CD4-positive, alpha-beta T cell (primary cell): Measurements from ENCODE around the gene SGSH. TPM values are rescaled to one million over a fixed set of nuclear protein-coding genes. Genes with fewer than 3 reads are reported as not detected.

ENCODE experiments used
- ATAC-seq: fragments of 200-7000 bp; cut with Tn5 transposase; one replicate; pipeline ENCODE4 v1.10.0; 2022; ENCODE audit warnings: mild to moderate bottlenecking; ENCODE audit not compliant: poor library complexity
- CTCF ChIA-PET: fragments of 350-600 bp; sonication (Branson Sonifier 250); formaldehyde crosslinking; loops from one replicate; lab custom pipeline; 2021; ENCODE audit warnings: antibody characterized with exemption, inconsistent platforms; lab: Charles Lee
- POLR2A ChIA-PET: fragments of 350-600 bp; sonication (Branson Sonifier 250); formaldehyde crosslinking; loops from one replicate; lab custom pipeline; 2021; ENCODE audit warnings: antibody characterized with exemption, inconsistent platforms; lab: Charles Lee
- DNase-seq, 14 experiments: peaks; one replicate each; pipeline ENCODE4 v3.0.0-alpha.2; 2013 to 2020; ENCODE audit warnings: mixed read lengths in 2 of 14
- H3K27ac ChIP-seq, 2 donors: one replicate each; pipeline versions ENCODE4 v1.5.1 to v1.7.0; 2013; ENCODE audit warnings: low read length in 2 of 2, low read depth in 1 of 2, mild to moderate bottlenecking in 1 of 2
- H3K27me3 ChIP-seq, 2 experiments: 1 replicate in 1 of 2; 2 replicates in 1 of 2; pipeline versions ENCODE4 v1.6.1 to v1.7.0; 2013; ENCODE audit warnings: low read length in 2 of 2, control low read depth in 1 of 2, mild to moderate bottlenecking in 1 of 2, moderate library complexity in 1 of 2; ENCODE audit not compliant: insufficient read depth in 2 of 2, control insufficient read depth in 1 of 2
- H3K36me3 ChIP-seq: one replicate; pipeline ENCODE4 v1.6.1; 2013; ENCODE audit warnings: low read length, control low read depth; ENCODE audit not compliant: insufficient read depth
- H3K4me1 ChIP-seq: one replicate; pipeline ENCODE4 v1.6.1; 2013; ENCODE audit warnings: low read length, control low read depth; ENCODE audit not compliant: insufficient read depth
- H3K4me3 ChIP-seq: one replicate; pipeline ENCODE4 v1.5.1; 2013; ENCODE audit warnings: mild to moderate bottlenecking, low read length, moderate library complexity
- H3K9me3 ChIP-seq, 2 experiments: 1 replicate in 1 of 2; 2 replicates in 1 of 2; pipeline versions ENCODE4 v1.6.1 to v1.7.0; 2013; ENCODE audit warnings: low read length in 2 of 2, mild to moderate bottlenecking in 2 of 2, control low read depth in 1 of 2, moderate library complexity in 1 of 2; ENCODE audit not compliant: control insufficient read depth in 1 of 2, insufficient read depth in 1 of 2
- H3K27ac Mint-ChIP-seq: one replicate; pipeline ENCODE4 v1.8.0; 2020; ENCODE audit warnings: mixed read lengths
- H3K27me3 Mint-ChIP-seq: one replicate; pipeline ENCODE4 v1.8.0; 2021; ENCODE audit warnings: mixed read lengths
- H3K36me3 Mint-ChIP-seq: one replicate; pipeline ENCODE4 v1.8.0; 2021; ENCODE audit warnings: low read depth, mixed read lengths
- H3K4me1 Mint-ChIP-seq: one replicate; pipeline ENCODE4 v1.8.0; 2021; ENCODE audit warnings: low read depth, mixed read lengths
- H3K4me3 Mint-ChIP-seq: one replicate; pipeline ENCODE4 v1.8.0; 2020; ENCODE audit warnings: mild to moderate bottlenecking, mixed read lengths
- H3K9me3 Mint-ChIP-seq: one replicate; pipeline ENCODE4 v1.8.0; 2020; ENCODE audit warnings: mixed read lengths
- intact Hi-C, 2 experiments: fragments of 100-400 bp; cut with DNase I in 1 of 2; cut with micrococcal nuclease in 1 of 2; formaldehyde crosslinking; loops; one replicate each; pipeline versions ENCODE4 v1.15.1 to v1.9.0; 2023 to 2025; cut with DNase I, micrococcal nuclease
- total RNA-seq, 174 experiments: library from RNA in 2 of 174; stranded (reverse) in 2 of 174; gene quantifications; one replicate each; pipeline ENCODE4 v1.2.3 and lab custom pipeline; 2021 to 2026
- TF ChIP-seq, protein P1 (sequence below): fragments of 200-600 bp; IDR thresholded peaks from one replicate; pipeline ENCODE4 v1.8.0; 2022; ENCODE audit warnings: antibody characterized with exemption, mild to moderate bottlenecking

Gene SGSH
- total RNA-seq, 2 experiments from 2014 or later, result 97.9 to 102 TPM

DNA sequence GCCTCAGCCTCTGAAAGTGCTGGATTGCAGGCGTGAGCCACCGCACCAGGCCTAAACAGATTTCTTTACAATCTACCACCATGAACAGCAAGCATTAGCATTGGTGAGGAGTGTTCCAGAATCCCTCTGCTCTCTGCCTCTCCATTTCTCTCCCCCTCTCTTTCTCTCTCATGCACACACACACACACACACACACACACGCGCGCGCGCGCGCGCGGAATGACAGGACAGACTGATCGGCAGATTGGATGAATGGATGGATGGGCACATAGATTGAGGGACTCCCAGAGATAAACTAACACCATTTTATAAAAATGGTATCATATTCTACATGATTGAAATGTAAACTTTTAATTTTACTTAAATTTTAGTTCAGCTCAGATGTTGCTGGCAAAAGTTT lies 47.0 kb downstream of the SGSH start:
- intact Hi-C loops, result no loop called here
- no peaks in the 10 kb centered on the region for H3K36me3 Mint-ChIP-seq
- H3K9me3 ChIP-seq, result no peaks in the 10 kb centered on the region
- POLR2A ChIA-PET, result no interaction called here
- CTCF ChIA-PET, result interaction anchor here (0.7 kb wide), 1 partner anchor 1368 kb away, joined by 3 read pairs; no protein-coding TSS in a partner anchor
- no peak overlapping the region for H3K4me3 ChIP-seq
- H3K36me3 ChIP-seq, result no peaks in the 10 kb centered on the region
- no peaks in the 10 kb centered on the region for H3K9me3 Mint-ChIP-seq
- peaks cover 5% of the 10 kb centered on the region for H3K27me3 Mint-ChIP-seq
- DNase-seq, result no peak
- TF ChIP-seq, protein P1, sequence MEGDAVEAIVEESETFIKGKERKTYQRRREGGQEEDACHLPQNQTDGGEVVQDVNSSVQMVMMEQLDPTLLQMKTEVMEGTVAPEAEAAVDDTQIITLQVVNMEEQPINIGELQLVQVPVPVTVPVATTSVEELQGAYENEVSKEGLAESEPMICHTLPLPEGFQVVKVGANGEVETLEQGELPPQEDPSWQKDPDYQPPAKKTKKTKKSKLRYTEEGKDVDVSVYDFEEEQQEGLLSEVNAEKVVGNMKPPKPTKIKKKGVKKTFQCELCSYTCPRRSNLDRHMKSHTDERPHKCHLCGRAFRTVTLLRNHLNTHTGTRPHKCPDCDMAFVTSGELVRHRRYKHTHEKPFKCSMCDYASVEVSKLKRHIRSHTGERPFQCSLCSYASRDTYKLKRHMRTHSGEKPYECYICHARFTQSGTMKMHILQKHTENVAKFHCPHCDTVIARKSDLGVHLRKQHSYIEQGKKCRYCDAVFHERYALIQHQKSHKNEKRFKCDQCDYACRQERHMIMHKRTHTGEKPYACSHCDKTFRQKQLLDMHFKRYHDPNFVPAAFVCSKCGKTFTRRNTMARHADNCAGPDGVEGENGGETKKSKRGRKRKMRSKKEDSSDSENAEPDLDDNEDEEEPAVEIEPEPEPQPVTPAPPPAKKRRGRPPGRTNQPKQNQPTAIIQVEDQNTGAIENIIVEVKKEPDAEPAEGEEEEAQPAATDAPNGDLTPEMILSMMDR, result no peak
- no peaks in the 10 kb centered on the region for H3K4me1 Mint-ChIP-seq
- H3K4me3 Mint-ChIP-seq, result no peak overlapping the region
- no peak for ATAC-seq
- no peaks in the 10 kb centered on the region for H3K4me1 ChIP-seq
- no peak overlapping the region for H3K27ac ChIP-seq
- no peak overlapping the region for H3K27ac Mint-ChIP-seq
- peaks cover 0 to 2% of the 10 kb centered on the region in 2 experiments for H3K27me3 ChIP-seq

DNA sequence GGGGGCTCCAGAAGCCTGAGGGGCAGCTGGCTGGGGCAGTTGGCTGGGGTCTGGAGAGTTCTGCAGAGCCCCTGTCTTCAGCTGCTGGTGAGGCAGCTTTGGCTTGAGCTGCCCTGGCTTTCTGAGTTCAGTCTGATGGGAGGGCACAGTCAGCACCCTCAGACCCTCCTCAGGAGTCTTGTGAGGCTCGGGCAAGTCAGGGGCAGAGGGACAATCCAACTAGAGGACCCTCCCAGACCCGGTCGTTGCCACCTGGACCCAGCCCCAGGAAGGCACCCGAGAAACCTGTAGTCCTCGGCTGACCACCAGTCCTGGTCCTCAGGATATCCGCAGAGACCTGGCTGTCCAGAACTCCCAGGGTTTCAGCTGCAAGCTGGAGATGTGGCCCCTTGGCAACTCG lies 48.5 kb downstream of the SGSH start:
- no peak for ATAC-seq
- peaks cover 5% of the 10 kb centered on the region for H3K27me3 Mint-ChIP-seq
- H3K4me1 Mint-ChIP-seq, result no peaks in the 10 kb centered on the region
- no peak overlapping the region for H3K4me3 Mint-ChIP-seq
- H3K4me1 ChIP-seq, result no peaks in the 10 kb centered on the region
- peaks cover 0 to 2% of the 10 kb centered on the region in 2 experiments for H3K27me3 ChIP-seq
- CTCF ChIA-PET, result no interaction called here
- no peaks in the 10 kb centered on the region for H3K9me3 ChIP-seq
- no peaks in the 10 kb centered on the region for H3K36me3 Mint-ChIP-seq
- POLR2A ChIA-PET, result no interaction called here
- no peak overlapping the region for H3K27ac ChIP-seq
- no peaks in the 10 kb centered on the region for H3K9me3 Mint-ChIP-seq
- no peak overlapping the region for H3K4me3 ChIP-seq
- TF ChIP-seq, protein P1, result no peak
- H3K27ac Mint-ChIP-seq, result no peak overlapping the region
- no peak for DNase-seq
- no peaks in the 10 kb centered on the region for H3K36me3 ChIP-seq
- intact Hi-C loops, result no loop called here

DNA sequence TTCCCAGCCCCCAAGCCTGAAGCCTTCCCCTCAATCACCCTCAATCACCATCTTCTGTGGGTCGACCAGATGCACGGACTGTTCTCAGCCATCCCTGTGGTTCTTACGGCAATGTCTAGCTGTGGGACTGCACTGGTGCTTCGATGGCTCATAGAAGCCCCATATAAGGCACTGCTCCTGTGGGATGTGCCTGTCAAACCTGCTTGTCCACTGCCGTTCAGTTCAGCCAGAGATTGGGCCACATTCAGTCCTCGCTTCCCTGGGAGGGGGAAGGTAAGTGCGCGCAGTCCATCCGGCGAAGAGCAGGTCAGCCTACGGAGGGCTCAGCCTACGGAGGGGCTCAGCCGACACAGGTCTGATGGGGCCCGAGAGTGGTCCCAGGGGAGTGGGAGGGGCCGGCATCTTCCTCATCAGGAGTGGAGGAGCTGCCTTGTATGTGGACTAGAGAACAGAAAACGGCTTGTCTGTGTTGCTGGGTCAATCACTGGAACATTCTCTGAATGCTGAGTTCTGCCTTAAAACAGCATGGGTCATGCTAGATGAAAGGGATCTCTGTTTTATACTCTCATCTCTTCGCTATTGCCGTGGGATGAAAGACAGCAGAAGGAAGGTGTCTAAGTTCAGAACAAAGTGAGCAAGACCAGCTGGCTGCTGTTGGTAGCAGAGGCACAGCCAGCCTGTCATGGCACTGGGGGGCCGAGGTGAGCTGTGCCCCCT lies 50.2 kb downstream of the SGSH start, which contains the start of gene CARD14:
CARD14 (plus strand) TSS at position 247 of the 717 bp plus-strand sequence. CDS start 11,409 bp downstream, outside the sequence.
- H3K27me3 ChIP-seq, result peaks cover 0 to 2% of the 10 kb centered on the region in 2 experiments
- DNase-seq (no peak), ATAC-seq (no peak)
- H3K27me3 Mint-ChIP-seq, result peaks cover 5% of the 10 kb centered on the region
- H3K27ac Mint-ChIP-seq, result no peak within 1 kb of the TSS
- no peak within 1 kb of the TSS for H3K4me3 Mint-ChIP-seq
- H3K4me1 Mint-ChIP-seq, result no peaks in the 10 kb centered on the region
- TF ChIP-seq, protein P1, result no peak
- H3K27ac ChIP-seq, result no peak within 1 kb of the TSS
- H3K36me3 ChIP-seq, result no peaks in the 10 kb centered on the region
- H3K4me3 ChIP-seq, result no peak within 1 kb of the TSS
- POLR2A ChIA-PET, result no interaction called here
- no peaks in the 10 kb centered on the region for H3K4me1 ChIP-seq
- CTCF ChIA-PET, result no interaction called here
- no peaks in the 10 kb centered on the region for H3K9me3 Mint-ChIP-seq
- no peaks in the 10 kb centered on the region for H3K9me3 ChIP-seq
- intact Hi-C loops, result no loop called here
- H3K36me3 Mint-ChIP-seq, result no peaks in the 10 kb centered on the region
